ENCODE measurements around the gene KRT6C.
"Not testable (repeated sequence)": the region's sequence is repeated elsewhere in the genome, so short reads cannot be mapped to it uniquely, and the experiment has no call there.

KRT6C gene

GRCh38 chr12:52455821-52456220, 17.8 kb downstream of the KRT6C start:
- DNase-seq (ENCODE audit: low spot score): no peak

- peak; percentile 80 for DNase-seq (ENCODE audit: low spot score)
Measured at GRCh38 chr12:52454411-52455201, 19.0 kb downstream of the KRT6C start.

GRCh38 chr12:52452101-52452500, 21.5 kb downstream of the KRT6C start, which contains the start of gene KRT6B:
TSS of gene KRT6B (minus strand) at chr12:52452146. CDS start at chr12:52452078, 68 bp downstream.
- DNase-seq (ENCODE audit: low spot score): no peak

GRCh38 chr12:52448228-52448627, 25.4 kb downstream of the KRT6C start:
- DNase-seq (ENCODE audit: low spot score): no peak

- DNase-seq (ENCODE audit: low spot score): not testable (repeated sequence)
Measured at GRCh38 chr12:52447196-52447595, 26.4 kb downstream of the KRT6C start.

- DNase-seq (ENCODE audit: low spot score): no peak
Measured at GRCh38 chr12:52446367-52447045, 27.1 kb downstream of the KRT6C start.

- DNase-seq (ENCODE audit: low spot score): no peak
Measured at GRCh38 chr12:52445876-52446275, 27.7 kb downstream of the KRT6C start.

- DNase-seq (ENCODE audit: low spot score): no peak
Measured at GRCh38 chr12:52444647-52445595, 28.7 kb downstream of the KRT6C start.

GRCh38 chr12:52443966-52444365, 29.6 kb downstream of the KRT6C start:
- DNase-seq (ENCODE audit: low spot score): no peak

- DNase-seq (ENCODE audit: low spot score): peak; percentile 88
Measured at GRCh38 chr12:52442600-52443061, 31.0 kb downstream of the KRT6C start.

GRCh38 chr12:52441320-52441911, 32.2 kb downstream of the KRT6C start:
- DNase-seq (ENCODE audit: low spot score): peak; percentile 96

- DNase-seq (ENCODE audit: low spot score): peak; percentile 81
Measured at GRCh38 chr12:52440821-52441319, 32.7 kb downstream of the KRT6C start.

GRCh38 chr12:52439845-52440244, 33.8 kb downstream of the KRT6C start:
- peak; percentile 66 for DNase-seq (ENCODE audit: low spot score)

GRCh38 chr12:52439420-52439819, 34.2 kb downstream of the KRT6C start:
- no peak for DNase-seq (ENCODE audit: low spot score)

GRCh38 chr12:52438305-52439301, 35.0 kb downstream of the KRT6C start:
- no peak for DNase-seq (ENCODE audit: low spot score)

GRCh38 chr12:52437508-52437907, 36.1 kb downstream of the KRT6C start:
- no peak for DNase-seq (ENCODE audit: low spot score)

- peak; percentile 69 for DNase-seq (ENCODE audit: low spot score)
Measured at GRCh38 chr12:52436828-52437474, 36.7 kb downstream of the KRT6C start.

GRCh38 chr12:52436000-52436827, 37.4 kb downstream of the KRT6C start:
- DNase-seq (ENCODE audit: low spot score): no peak

GRCh38 chr12:52435659-52435999, 38.0 kb downstream of the KRT6C start:
- DNase-seq (ENCODE audit: low spot score): no peak

Data from SW480 (cell line).